Prostate gland (tissue), 2 donors: ENCODE results near the gene TMEM14A. TPM values are rescaled to one million over a fixed set of nuclear protein-coding genes. Genes with fewer than 3 reads are reported as not detected.

ENCODE experiments used
- DNase-seq: peaks from one replicate; pipeline ENCODE4 v3.0.0-alpha.2; 2019; ENCODE audit warnings: low spot score
- H3K27ac ChIP-seq, 2 donors: fragments of 200-600 bp; sonication (generic); 2 replicates each; pipeline ENCODE4 v1.5.1; 2017 to 2019
- H3K27me3 ChIP-seq: fragments of 200-600 bp; sonication (generic); replicated peaks from 2 replicates; pipeline ENCODE4 v1.5.1; 2019; ENCODE audit not compliant: insufficient read depth
- H3K36me3 ChIP-seq, 2 donors: fragments of 200-600 bp; sonication (generic); 1 replicate in 1 of 2; 2 replicates in 1 of 2; pipeline versions ENCODE4 v1.5.1 to v1.8.1; 2017 to 2019
- H3K4me1 ChIP-seq: fragments of 200-600 bp; sonication (generic); replicated peaks from 2 replicates; pipeline ENCODE4 v1.5.1; 2019
- H3K4me3 ChIP-seq, 2 donors: fragments of 200-600 bp; sonication (generic); 2 replicates each; pipeline ENCODE4 v1.5.1; 2017 to 2019
- H3K9me3 ChIP-seq: fragments of 200-600 bp; sonication (generic); 2 replicates; pipeline ENCODE4 v1.5.1; 2017
- CTCF ChIP-seq, 4 experiments: fragments of 200-600 bp in 2 of 4; fragments of 450-650 bp in 2 of 4; sonication (generic) in 2 of 4; IDR thresholded peaks; 1 replicate in 3 of 4; 2 replicates in 1 of 4; pipeline ENCODE4 v1.5.1; 2016 to 2019; ENCODE audit warnings: antibody characterized with exemption in 4 of 4, mild to moderate bottlenecking in 2 of 4, moderate library complexity in 2 of 4
- POLR2A ChIP-seq: fragments of 450-650 bp; IDR thresholded peaks from one replicate; pipeline ENCODE4 v1.6.1; 2016; ENCODE audit warnings: antibody characterized with exemption, mild to moderate bottlenecking
- POLR2AphosphoS5 ChIP-seq: sonication (generic); formaldehyde crosslinking; IDR thresholded peaks from one replicate; pipeline ENCODE4 v1.6.1; 2017; ENCODE audit warnings: antibody characterized with exemption
- WGBS: methylation state at CpG from one replicate; pipeline ENCODE4 v1.1.5; 2018; 5-methylcytosine and 5-hydroxymethylcytosine counted together
- intact Hi-C: fragments of 100-400 bp; cut with DNase I; formaldehyde crosslinking; loops from one replicate; pipeline ENCODE4 v1.14.2; 2022
- total RNA-seq, 2 donors: library from RNA; depleted of rRNA; stranded (reverse); fragments of >200 nt; gene quantifications; one replicate each; pipeline ENCODE4 v1.1.0, GENCODE V29; 2016

Gene TMEM14A
- total RNA-seq, 2 donors from 2014 or later: 55.6 to 56.4 TPM

GRCh38 chr6:52689857-52690256 is 18.9 kb downstream of the TMEM14A start:
- no peak for DNase-seq
- Histone ChIP-seq H3K27me3 (no peaks in the 10 kb centered on the region), H3K27ac (no peak overlapping the region), H3K4me1 (no peaks in the 10 kb centered on the region), H3K9me3 (no peaks in the 10 kb centered on the region), H3K4me3 (no peak overlapping the region), H3K36me3 (no peaks in the 10 kb centered on the region)
- 79% methylated on average over 3 of the region's 3 CpGs for WGBS
- intact Hi-C loops: no loop called here
- TF ChIP-seq CTCF (IDR thresholded peaks at IDR 0.05) (no peak), POLR2AphosphoS5 (no peak), POLR2A (no peak)

GRCh38 chr6:52691718-52692117 is 20.8 kb downstream of the TMEM14A start:
- intact Hi-C loops: no loop called here
- Histone ChIP-seq H3K4me3 (no peak overlapping the region), H3K27me3 (no peaks in the 10 kb centered on the region), H3K36me3 (no peaks in the 10 kb centered on the region), H3K4me1 (no peaks in the 10 kb centered on the region), H3K9me3 (no peaks in the 10 kb centered on the region), H3K27ac (no peak overlapping the region)
- no peak for TF ChIP-seq POLR2AphosphoS5
- peak in 2 of 4 experiments; percentile 22 to 25 for TF ChIP-seq CTCF (IDR thresholded peaks at IDR 0.05)
- no peak for DNase-seq
- WGBS: 76% methylated on average over 2 of the region's 2 CpGs

- Histone ChIP-seq H3K4me1 (no peaks in the 10 kb centered on the region), H3K27me3 (no peaks in the 10 kb centered on the region), H3K4me3 (no peak overlapping the region), H3K9me3 (no peaks in the 10 kb centered on the region), H3K36me3 (no peaks in the 10 kb centered on the region), H3K27ac (no peak overlapping the region)
- WGBS: 97% methylated on average over 4 of the region's 4 CpGs
- no peak for DNase-seq
- intact Hi-C loops: no loop called here
- TF ChIP-seq POLR2AphosphoS5 (no peak), CTCF (IDR thresholded peaks at IDR 0.05) (no peak), POLR2A (no peak)
Observed at GRCh38 chr6:52693773-52694172, 22.9 kb downstream of the TMEM14A start.

- TF ChIP-seq POLR2A: no peak
- no peak for TF ChIP-seq POLR2AphosphoS5
- TF ChIP-seq CTCF (IDR thresholded peaks at IDR 0.05): no peak
- no peaks in the 10 kb centered on the region for H3K27me3 ChIP-seq
- no peak overlapping the region for H3K4me3 ChIP-seq
- intact Hi-C loops: no loop called here
- H3K9me3 ChIP-seq: no peaks in the 10 kb centered on the region
- no peak overlapping the region for H3K27ac ChIP-seq
- DNase-seq: no peak
- H3K4me1 ChIP-seq: no peaks in the 10 kb centered on the region
- no peaks in the 10 kb centered on the region for H3K36me3 ChIP-seq
- 95% methylated on average over 2 of the region's 2 CpGs for WGBS
Observed at GRCh38 chr6:52694404-52694803, 23.5 kb downstream of the TMEM14A start.

GRCh38 chr6:52696418-52696817 is 25.5 kb downstream of the TMEM14A start:
- Histone ChIP-seq H3K4me1 (no peaks in the 10 kb centered on the region), H3K9me3 (no peaks in the 10 kb centered on the region), H3K36me3 (no peaks in the 10 kb centered on the region), H3K27ac (no peak overlapping the region), H3K27me3 (no peaks in the 10 kb centered on the region), H3K4me3 (no peak overlapping the region)
- no peak for TF ChIP-seq POLR2AphosphoS5
- no peak for TF ChIP-seq POLR2A
- intact Hi-C loops: no loop called here
- DNase-seq: no peak
- 42% methylated on average over 4 of the region's 4 CpGs for WGBS
